SU-DHL-6 (cell line): ENCODE results near the gene HMGCLL1.

Source experiments
- CTCF ChIP-seq: fragments of 200-600 bp; sonication (generic); IDR thresholded peaks from one replicate; pipeline ENCODE4 v1.5.1; 2017; ENCODE audit warnings: antibody characterized with exemption, mild to moderate bottlenecking, low read length, moderate library complexity; ENCODE audit not compliant: insufficient read depth, poor library complexity, severe bottlenecking
- EZH2phosphoT487 ChIP-seq: fragments of 200-600 bp; sonication (generic), shearing (Covaris generic); conservative IDR thresholded peaks from 2 replicates; pipeline ENCODE4 v1.6.1; 2018; ENCODE audit warnings: mild to moderate bottlenecking, antibody characterized with exemption, low read length, moderate library complexity, mixed read lengths

DNA sequence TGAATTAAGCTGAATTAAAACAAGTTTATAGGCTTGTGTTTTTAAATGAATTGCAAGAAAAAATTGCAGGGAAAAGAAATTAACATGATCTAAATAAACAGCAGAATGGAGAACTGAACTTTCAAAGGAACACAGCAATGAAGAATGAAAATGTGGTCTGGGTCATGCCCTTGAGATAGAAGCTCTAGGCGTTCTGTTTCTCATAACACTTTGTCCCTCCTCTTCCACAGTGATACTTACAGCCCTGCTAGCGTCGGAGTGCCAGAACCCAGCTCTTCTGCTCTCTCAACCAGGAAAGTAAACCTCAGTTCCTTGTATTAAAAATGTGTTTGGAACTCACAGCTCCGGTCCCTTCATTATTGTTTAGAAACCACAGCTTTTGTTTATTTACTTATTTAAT lies 11.4 kb downstream of the HMGCLL1 start:
- no peak for TF ChIP-seq CTCF
- TF ChIP-seq EZH2phosphoT487, result no peak
